ENCODE measurements around the gene CEACAM16.

- TF ChIP-seq CTCF (IDR thresholded peaks at IDR 0.05; ENCODE audit: low read depth, low read length, poor library complexity, severe bottlenecking) (no peak), EZH2phosphoT487 (IDR thresholded peaks at IDR 0.05; ENCODE audit: borderline replicate concordance, low read length) (no peak)
These were observed at the start of gene CEACAM16 for GRCh38 chr19:44698492-44699201.
